Activated CD8-positive, alpha-beta memory T cell treated with anti-CD3 and anti-CD28 coated beads, Interleukin-2, amount 50 U/mL, for 4 hours (primary cell): Measurements from ENCODE around the gene CRYBG2.
"Not testable (repeated sequence)": the region's sequence is repeated elsewhere in the genome, so short reads cannot be mapped to it uniquely, and the experiment has no call there.

ENCODE experiments used
- DNase-seq: peaks from one replicate; pipeline ENCODE4 v3.0.0-alpha.2; 2020

CRYBG2 gene, protein sequence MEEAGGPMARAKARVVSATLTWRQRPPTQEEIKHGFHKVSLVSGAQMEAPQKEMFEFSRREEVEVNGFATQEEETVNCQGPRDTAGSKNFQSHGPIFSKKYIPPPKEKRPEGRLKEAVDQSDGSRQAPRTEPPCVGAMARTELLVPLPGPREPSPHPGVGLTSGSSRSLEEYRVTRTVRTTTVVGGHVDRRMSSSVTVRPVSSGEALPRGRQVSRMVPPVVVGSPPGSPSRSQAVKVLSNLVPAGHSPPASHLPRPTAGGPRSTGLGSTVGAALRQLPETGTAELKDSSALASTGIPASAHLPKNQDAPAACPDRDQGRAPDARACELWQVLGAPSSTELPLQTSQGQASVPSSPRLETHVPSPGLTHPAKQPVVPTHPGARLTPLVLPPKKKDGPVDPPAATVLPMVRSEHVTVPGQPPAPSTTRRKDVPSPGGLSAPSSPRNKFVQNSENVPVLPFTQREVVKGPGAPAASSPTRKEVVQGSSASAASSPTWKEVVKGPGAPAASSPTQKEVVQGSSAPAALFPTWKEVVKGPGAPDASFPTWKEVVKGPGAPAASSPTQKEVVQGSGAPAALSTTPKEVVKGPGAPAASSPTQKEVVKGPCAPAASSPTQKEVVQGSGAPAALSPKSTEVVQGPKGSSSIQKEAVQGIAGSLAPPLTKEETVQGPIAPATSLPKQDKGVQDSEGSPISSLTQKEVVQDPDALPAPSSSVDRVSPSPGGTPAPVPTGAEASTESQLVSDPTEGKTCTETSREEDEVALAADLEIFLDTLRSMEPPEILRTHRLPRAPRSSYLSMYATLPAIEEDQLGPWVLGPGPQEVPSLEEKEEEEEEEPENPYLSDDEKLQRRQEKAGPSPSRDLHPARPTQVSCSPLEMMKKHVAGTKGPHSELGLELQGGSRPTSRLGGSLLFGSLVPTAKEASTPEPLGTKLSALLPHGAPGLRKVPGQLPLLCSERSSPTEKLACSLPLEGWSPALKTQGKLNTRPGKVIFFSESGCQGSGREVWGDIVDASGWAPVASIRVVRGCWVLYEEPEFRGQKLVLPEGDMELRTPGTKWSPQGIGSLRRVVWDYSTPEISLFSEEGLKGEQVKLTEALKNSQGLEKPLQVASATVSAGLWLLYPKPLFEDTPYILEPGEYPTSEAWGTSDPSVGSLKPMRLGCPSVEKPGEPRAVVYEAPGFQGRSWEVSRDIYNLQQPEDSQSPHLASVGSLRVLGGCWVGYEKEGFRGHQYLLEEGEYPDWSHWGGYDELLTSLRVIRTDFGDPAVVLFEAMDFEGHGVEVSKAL (N-terminal part only)

GRCh38 chr1:26353976-26354820, at the start of gene CRYBG2:
CRYBG2 (minus strand) TSS chr1:26354130; CDS start chr1:26346657, 7,473 bp downstream.
- no peak for DNase-seq

GRCh38 chr1:26403656-26404055, 49.7 kb upstream of the CRYBG2 start:
- DNase-seq = no peak

DNA sequence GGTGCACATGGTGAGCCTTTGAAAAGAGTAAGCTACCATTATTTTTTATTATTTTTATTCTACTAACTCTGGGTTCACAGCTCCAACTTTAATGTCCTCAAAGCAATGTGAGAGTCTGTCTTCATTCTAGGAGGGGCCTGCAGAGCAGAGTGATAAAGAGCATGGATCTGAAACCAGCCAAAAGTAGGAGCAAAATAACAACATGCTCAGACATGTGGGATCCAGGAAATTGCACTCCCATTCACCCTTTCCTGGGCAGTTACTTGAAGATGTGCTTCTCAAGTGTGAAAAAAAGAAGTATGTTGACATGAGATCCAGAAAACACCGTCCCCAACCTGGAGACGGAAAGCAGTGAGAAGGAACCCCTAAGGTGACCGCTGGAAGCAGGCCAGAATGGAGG, 48.0 kb upstream of the CRYBG2 start:
- DNase-seq = no peak

DNA sequence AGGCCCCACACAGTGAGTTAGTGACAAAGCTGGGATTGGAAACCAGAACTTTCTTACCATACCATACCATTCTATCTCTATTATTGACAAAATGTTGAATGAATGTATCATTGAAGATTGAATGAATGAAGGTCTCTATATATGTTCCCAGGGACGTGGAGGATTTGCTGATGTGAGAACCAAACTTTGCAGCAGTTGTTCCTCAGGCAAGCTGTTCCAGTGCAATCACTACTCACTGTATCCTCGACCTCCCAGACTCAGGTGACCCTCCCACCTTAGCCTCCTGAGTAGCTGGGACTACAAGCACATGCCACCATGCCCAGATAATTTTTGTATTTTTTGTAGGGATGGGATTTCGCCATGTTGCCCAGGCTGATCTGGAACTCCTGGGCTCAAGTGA, 45.1 kb upstream of the CRYBG2 start:
- no peak for DNase-seq

DNA sequence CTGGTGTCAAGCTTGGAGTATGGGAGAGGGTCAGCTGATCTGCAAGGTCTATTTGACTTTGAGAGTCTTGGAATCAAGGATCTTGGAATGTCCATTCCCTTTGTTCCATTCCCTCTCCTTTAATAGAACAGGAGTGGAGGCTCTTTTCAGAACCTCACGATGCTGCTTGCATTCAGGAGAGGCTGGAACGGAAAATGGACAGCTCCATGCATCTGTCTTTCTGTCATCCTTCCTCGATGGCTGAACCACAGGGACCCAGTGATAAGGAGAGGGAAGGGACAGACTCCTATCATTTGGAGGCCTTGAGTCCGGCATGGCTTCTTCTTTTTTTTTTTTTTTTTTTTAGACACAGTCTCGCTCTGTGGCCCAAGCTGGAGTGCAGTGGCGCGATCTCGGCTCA, 41.8 kb upstream of the CRYBG2 start:
- DNase-seq = no peak

- DNase-seq = peak; percentile 43
Measured at GRCh38 chr1:26391450-26391849, 37.5 kb upstream of the CRYBG2 start.

- DNase-seq = no peak
Measured at GRCh38 chr1:26389604-26390247, 35.8 kb upstream of the CRYBG2 start.

GRCh38 chr1:26388791-26389445, 35.0 kb upstream of the CRYBG2 start:
- DNase-seq = no peak

GRCh38 chr1:26387447-26387846, 33.5 kb upstream of the CRYBG2 start:
- DNase-seq = no peak

GRCh38 chr1:26385063-26385462, 31.1 kb upstream of the CRYBG2 start:
- DNase-seq = not testable (repeated sequence)

GRCh38 chr1:26384076-26384475, 30.1 kb upstream of the CRYBG2 start:
- DNase-seq = no peak

DNA sequence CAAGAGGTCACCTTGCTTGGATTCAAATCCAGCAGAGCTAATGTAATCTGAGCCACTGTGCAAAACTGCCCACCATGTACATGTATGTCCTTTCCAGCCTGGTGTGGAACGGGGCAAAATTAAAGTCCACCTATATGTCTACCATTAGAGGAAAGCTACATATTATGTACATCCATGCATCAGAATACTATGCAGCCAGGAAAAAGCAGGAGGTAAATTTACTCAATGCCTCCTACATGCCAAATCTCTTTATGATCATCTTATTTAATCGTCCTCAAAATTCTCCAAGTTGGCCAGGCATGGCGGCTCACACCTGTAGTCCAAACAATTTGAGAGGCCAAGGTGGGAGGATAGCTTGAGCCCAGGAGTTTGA, 24.9 kb upstream of the CRYBG2 start:
- no peak for DNase-seq

DNA sequence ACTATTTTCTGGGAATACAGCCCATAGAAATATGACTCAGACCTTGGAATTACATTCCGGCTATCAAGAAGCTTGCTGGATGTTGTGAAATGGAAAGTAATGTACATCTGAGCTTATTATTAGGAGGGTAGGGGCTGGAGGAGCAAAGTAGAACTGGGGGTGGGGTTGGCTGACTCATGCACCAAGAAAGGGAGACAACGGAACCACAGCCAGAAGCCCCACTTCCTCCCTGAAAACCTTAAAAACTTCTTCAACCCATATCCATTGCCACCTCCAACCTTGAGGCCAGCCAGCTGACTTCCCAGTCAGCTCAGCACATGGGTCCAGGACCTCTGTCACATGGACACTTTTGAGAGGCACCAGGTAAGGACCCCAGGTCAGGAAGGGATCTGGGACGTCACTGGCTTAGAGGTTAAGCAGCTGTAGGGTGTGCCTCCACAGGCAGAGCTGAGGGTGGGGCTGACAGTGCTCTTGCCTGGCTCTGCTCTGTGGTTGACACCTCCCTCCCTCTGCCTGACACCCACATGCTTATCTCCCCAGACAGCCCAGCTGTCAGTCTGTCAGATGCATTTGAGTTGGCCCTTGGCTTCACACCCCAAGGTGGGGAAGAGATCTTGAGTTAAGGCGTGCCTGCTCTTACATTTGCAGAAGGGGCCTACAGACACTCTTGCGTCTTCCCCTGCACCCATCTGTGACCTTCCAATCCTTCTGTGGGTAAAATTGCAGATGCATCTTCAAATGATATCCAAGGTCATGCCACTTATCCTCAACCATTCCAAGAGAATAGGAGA, 24.4 kb upstream of the CRYBG2 start:
- DNase-seq = peak; percentile 76

DNA sequence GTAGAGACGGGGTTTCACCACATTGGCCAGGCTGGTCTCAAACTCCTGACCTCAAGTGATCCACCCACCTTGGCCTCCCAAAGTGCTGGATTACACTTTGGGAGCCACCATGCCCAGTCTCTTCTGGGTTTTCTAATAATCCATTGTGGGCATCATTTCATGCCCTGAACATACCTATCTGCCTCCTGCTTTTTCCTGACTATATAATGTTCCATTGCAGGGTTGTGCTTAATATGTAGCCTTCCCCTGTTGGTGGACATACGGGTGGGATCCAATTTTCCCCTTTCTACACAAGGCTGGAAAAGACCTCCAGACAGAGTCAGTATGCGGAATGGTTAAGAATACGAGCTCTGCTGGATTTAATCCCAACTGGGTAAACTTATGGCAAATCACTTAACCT, 22.1 kb upstream of the CRYBG2 start:
- no peak for DNase-seq

DNA sequence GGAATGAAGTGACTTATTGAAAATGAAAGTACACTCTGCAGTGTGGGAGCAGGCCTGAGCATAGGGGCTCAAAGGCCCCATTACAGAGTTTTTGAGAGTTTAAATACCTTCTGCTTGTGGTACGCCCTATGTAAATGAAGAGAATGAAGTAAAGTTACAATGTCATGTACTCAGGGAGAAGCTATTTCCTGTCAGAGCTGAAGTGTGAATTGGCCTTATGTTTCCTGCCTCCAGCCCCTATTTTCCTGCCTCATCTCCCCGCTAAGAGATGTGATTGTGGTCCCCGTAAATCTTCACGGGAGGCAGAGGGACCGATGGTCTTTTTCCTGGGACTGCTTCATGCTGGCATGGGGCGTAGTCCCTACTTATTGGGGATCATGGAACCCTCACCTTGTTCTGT, 21.2 kb upstream of the CRYBG2 start:
- no peak for DNase-seq

GRCh38 chr1:26374361-26374760, 20.4 kb upstream of the CRYBG2 start:
- not testable (repeated sequence) for DNase-seq

GRCh38 chr1:26373789-26374188, 19.9 kb upstream of the CRYBG2 start:
- no peak for DNase-seq

DNA sequence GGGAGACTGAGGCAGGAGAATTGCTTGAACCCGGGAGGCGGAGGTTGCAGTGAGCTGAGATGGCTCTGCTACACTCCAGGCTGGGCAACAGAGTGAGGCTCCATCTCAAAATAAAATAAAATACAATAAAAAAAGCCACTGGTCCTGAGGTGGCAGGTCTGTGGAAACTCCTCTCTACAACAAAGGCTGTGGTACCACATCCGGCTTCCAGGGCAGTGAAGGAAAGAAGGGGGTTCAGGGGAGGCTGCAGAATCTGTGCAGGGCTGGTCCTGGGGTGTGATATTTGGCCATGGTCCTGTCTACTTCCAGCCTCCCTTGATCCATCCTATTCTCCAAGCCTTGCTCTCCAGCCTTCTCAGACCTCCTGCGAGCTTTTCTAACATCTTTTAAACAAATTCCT, 19.4 kb upstream of the CRYBG2 start:
- DNase-seq = no peak

DNA sequence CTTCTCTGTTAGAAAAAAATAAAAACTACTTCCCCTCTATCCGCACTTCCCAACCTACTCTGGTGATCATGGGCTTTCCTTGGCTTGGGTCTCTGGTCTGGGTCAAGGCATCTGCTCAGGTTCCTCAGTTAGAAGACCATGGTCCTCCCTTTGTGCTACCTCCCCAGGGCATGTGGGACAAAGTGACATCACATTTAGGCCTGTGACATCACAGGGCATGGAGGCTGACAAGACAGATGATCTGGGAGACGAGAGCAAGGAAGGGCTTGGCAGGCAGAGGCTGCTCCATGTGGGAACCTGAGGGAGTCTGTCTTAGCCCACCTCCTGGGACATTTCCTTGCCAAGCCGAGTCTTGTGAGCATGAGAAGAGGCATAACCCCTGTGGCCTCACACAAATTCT, 18.7 kb upstream of the CRYBG2 start, which contains the start of gene ZNF683:
TSS of gene ZNF683 (minus strand) at position 140 of the 400 bp plus-strand sequence. CDS start 4,179 bp downstream, outside the sequence.
- DNase-seq = not testable (repeated sequence)

- no peak for DNase-seq
Measured at GRCh38 chr1:26372039-26372438, 18.1 kb upstream of the CRYBG2 start.
